ENCODE data around the gene KRTAP20-1. TPM values are rescaled to one million over a fixed set of nuclear protein-coding genes. Genes with fewer than 3 reads are reported as not detected.

Gene KRTAP20-1
- total RNA-seq, 2 donors from 2014 or later, result not detected

DNA sequence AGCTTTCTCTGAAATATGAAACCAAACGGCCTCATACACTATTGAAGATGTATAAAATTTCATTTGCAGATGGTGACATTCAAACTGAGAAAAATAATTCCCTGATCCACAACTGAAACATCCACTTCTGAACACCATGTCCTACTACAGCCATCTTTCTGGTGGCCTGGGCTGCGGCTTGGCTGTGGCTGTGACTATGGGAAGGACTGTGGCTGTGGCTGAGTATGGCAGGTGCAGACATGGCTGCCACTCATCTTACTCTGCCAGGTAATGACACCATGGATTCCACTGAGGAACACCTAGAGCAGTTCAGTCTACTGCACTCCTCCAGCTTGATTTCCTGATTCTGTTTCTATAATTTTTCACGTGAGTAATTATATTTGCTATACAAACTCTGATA is 4.3 kb downstream of the KRTAP20-1 start, which contains the start of gene KRTAP20-4:
Gene KRTAP20-4 (plus strand): TSS at position 106 of the 400 bp plus-strand sequence.
- 88% methylated on average over 3 of the region's 3 CpGs; no CpG with 5 or more reads in 1 of the 2 experiments for WGBS, 2 experiments (ENCODE audit: insufficient coverage in 1 of 2, insufficient read length in 1 of 2)
- Mint-ChIP-seq H3K27me3 (ENCODE audit: insufficient read depth) (no peaks in the 10 kb centered on the region), H3K9me3 (peaks cover 35% of the 10 kb centered on the region), H3K4me3 (no peak within 1 kb of the TSS), H3K36me3 (ENCODE audit: low read depth) (no peaks in the 10 kb centered on the region), H3K4me1 (no peaks in the 10 kb centered on the region), H3K27ac (no peak within 1 kb of the TSS)
- no peak within 1 kb of the TSS for H3K27ac ChIP-seq (ENCODE audit: low read depth, low read length)
- no peaks in the 10 kb centered on the region for H3K9me3 ChIP-seq (ENCODE audit: control insufficient read depth, low read length)
- H3K27me3 ChIP-seq (ENCODE audit: control insufficient read depth, insufficient read depth, low read length, poor library complexity, severe bottlenecking), result no peaks in the 10 kb centered on the region
- no peak within 1 kb of the TSS for H3K4me3 ChIP-seq (ENCODE audit: low read length)
- no peaks in the 10 kb centered on the region for H3K4me1 ChIP-seq (ENCODE audit: control insufficient read depth, insufficient read depth, low read length)
- no peak within 1 kb of the TSS for H3K9ac ChIP-seq (ENCODE audit: extremely low read depth, low read length, poor library complexity, severe bottlenecking)
- no peaks in the 10 kb centered on the region for H3K36me3 ChIP-seq (ENCODE audit: control insufficient read depth, insufficient read depth, low read length)
- DNase-seq, result no peak
- TF ChIP-seq, protein P1, sequence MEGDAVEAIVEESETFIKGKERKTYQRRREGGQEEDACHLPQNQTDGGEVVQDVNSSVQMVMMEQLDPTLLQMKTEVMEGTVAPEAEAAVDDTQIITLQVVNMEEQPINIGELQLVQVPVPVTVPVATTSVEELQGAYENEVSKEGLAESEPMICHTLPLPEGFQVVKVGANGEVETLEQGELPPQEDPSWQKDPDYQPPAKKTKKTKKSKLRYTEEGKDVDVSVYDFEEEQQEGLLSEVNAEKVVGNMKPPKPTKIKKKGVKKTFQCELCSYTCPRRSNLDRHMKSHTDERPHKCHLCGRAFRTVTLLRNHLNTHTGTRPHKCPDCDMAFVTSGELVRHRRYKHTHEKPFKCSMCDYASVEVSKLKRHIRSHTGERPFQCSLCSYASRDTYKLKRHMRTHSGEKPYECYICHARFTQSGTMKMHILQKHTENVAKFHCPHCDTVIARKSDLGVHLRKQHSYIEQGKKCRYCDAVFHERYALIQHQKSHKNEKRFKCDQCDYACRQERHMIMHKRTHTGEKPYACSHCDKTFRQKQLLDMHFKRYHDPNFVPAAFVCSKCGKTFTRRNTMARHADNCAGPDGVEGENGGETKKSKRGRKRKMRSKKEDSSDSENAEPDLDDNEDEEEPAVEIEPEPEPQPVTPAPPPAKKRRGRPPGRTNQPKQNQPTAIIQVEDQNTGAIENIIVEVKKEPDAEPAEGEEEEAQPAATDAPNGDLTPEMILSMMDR (conservative IDR thresholded peaks at IDR 0.05), result no peak

DNA sequence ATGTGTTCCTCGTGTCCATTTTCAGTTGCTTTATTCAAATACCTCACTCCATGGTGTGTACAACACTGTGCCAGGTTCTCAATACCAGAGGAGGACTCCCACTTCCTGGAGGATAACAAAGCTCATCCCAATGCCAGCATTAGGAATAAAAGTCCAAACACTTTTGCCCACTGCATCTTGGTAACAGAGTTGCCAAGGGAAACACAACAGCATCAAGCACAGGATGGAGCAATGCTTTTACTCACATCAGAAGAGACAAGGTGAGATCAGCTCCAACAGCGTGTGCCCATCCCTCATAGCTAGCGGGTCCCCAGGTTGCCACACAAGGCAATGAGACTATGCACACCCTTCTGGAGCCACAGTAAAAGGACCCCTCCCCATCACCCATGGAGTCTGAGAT is 7.1 kb downstream of the KRTAP20-1 start:
- Histone ChIP-seq H3K4me1 (ENCODE audit: control insufficient read depth, insufficient read depth, low read length) (no peaks in the 10 kb centered on the region), H3K27ac (ENCODE audit: low read depth, low read length) (no peak overlapping the region), H3K27me3 (ENCODE audit: control insufficient read depth, insufficient read depth, low read length, poor library complexity, severe bottlenecking) (no peaks in the 10 kb centered on the region), H3K36me3 (ENCODE audit: control insufficient read depth, insufficient read depth, low read length) (no peaks in the 10 kb centered on the region), H3K9ac (ENCODE audit: extremely low read depth, low read length, poor library complexity, severe bottlenecking) (no peak overlapping the region), H3K4me3 (ENCODE audit: low read length) (no peak overlapping the region), H3K9me3 (ENCODE audit: control insufficient read depth, low read length) (no peaks in the 10 kb centered on the region)
- Mint-ChIP-seq H3K36me3 (ENCODE audit: low read depth) (no peaks in the 10 kb centered on the region), H3K27me3 (ENCODE audit: insufficient read depth) (no peaks in the 10 kb centered on the region), H3K9me3 (peaks cover 37% of the 10 kb centered on the region), H3K27ac (no peak overlapping the region), H3K4me3 (no peak overlapping the region), H3K4me1 (no peaks in the 10 kb centered on the region)
- TF ChIP-seq, protein P1 (conservative IDR thresholded peaks at IDR 0.05), result no peak
- no peak for DNase-seq
- WGBS, 2 experiments (ENCODE audit: insufficient coverage in 1 of 2, insufficient read length in 1 of 2), result 82 to 88% methylated on average over 2 to 3 of the region's 3 CpGs

DNA sequence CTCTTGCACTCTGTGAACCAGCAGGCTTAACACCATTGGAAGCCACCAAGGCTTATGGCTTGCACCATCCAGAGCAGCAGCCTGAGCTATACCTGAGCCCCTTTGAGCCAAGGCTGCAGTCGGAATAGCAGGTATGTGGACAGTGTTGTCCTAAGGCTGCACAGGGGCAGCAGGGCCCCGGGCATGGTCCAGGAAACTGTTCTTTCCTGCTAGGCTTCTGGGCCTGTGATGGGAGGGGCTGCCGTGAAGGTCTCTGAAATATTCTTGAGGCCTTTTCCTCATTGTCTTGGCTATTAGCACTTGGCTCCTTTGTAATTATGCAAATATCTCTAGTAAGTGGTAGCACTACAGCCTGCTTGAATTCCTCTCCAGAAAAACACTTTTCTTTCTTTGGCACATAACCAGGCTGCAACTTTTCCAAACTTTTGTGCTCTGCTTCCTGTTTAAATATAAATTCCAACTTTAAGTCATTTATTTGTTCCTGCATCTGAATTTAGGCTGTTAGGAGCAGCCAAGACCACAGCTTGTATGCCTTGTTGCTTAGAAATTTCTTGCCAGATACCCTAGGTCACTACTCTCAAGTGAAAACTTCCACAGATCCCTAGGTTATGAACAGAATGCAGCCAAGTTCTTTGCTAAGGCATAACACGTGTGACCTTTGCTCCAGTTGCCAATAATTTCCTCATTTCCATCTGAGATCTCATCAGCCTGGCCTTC is 9.4 kb downstream of the KRTAP20-1 start:
- H3K9me3 Mint-ChIP-seq, result peaks cover 37% of the 10 kb centered on the region
- no peaks in the 10 kb centered on the region for H3K4me1 Mint-ChIP-seq
- no peaks in the 10 kb centered on the region for H3K4me1 ChIP-seq (ENCODE audit: control insufficient read depth, insufficient read depth, low read length)
- no peak for DNase-seq
- H3K4me3 ChIP-seq (ENCODE audit: low read length), result no peak overlapping the region
- TF ChIP-seq, protein P1 (conservative IDR thresholded peaks at IDR 0.05), result no peak
- no peaks in the 10 kb centered on the region for H3K27me3 ChIP-seq (ENCODE audit: control insufficient read depth, insufficient read depth, low read length, poor library complexity, severe bottlenecking)
- H3K9ac ChIP-seq (ENCODE audit: extremely low read depth, low read length, poor library complexity, severe bottlenecking), result no peak overlapping the region
- no peak overlapping the region for H3K27ac Mint-ChIP-seq
- no peaks in the 10 kb centered on the region for H3K36me3 Mint-ChIP-seq (ENCODE audit: low read depth)
- WGBS, 2 experiments (ENCODE audit: insufficient coverage in 1 of 2, insufficient read length in 1 of 2), result 86 to 88% methylated on average over 3 to 4 of the region's 4 CpGs
- no peaks in the 10 kb centered on the region for H3K9me3 ChIP-seq (ENCODE audit: control insufficient read depth, low read length)
- no peaks in the 10 kb centered on the region for H3K36me3 ChIP-seq (ENCODE audit: control insufficient read depth, insufficient read depth, low read length)
- H3K27ac ChIP-seq (ENCODE audit: low read depth, low read length), result no peak overlapping the region
- H3K27me3 Mint-ChIP-seq (ENCODE audit: insufficient read depth), result no peaks in the 10 kb centered on the region
- H3K4me3 Mint-ChIP-seq, result no peak overlapping the region
